GM18498 (cell line): ENCODE results near the gene ATP2B2.
"Not testable (repeated sequence)": the region's sequence is repeated elsewhere in the genome, so short reads cannot be mapped to it uniquely, and the experiment has no call there.

Source experiments
- ATAC-seq: cut with Tn5 transposase; IDR thresholded peaks from one replicate; pipeline ENCODE4 v1.9.1; 2021; ENCODE audit warnings: mild to moderate bottlenecking, moderate library complexity; ENCODE audit not compliant: unreplicated experiment

The ATP2B2 gene

GRCh38 chr3:10310578-10310977, 194.8 kb downstream of the ATP2B2 start:
- ATAC-seq: no peak

GRCh38 chr3:10309736-10310135, 195.7 kb downstream of the ATP2B2 start:
- ATAC-seq: no peak

- no peak for ATAC-seq
These were observed 196.7 kb downstream of the ATP2B2 start for GRCh38 chr3:10308678-10309077.

GRCh38 chr3:10306156-10306555, 199.2 kb downstream of the ATP2B2 start:
- no peak for ATAC-seq

GRCh38 chr3:10305331-10305902, 200.0 kb downstream of the ATP2B2 start:
- ATAC-seq: no peak

- no peak for ATAC-seq
These were observed 200.5 kb downstream of the ATP2B2 start for GRCh38 chr3:10304905-10305304.

- ATAC-seq: no peak
These were observed 201.6 kb downstream of the ATP2B2 start for GRCh38 chr3:10303785-10304184.

GRCh38 chr3:10303105-10303504, 202.3 kb downstream of the ATP2B2 start:
- ATAC-seq: no peak

- peak; percentile 30 for ATAC-seq
These were observed 205.3 kb downstream of the ATP2B2 start for GRCh38 chr3:10300087-10300486.

GRCh38 chr3:10299679-10300078, 205.7 kb downstream of the ATP2B2 start:
- peak; percentile 84 for ATAC-seq

GRCh38 chr3:10299175-10299574, 206.2 kb downstream of the ATP2B2 start:
- no peak for ATAC-seq

GRCh38 chr3:10298064-10298463, 207.3 kb downstream of the ATP2B2 start:
- ATAC-seq: not testable (repeated sequence)

- no peak for ATAC-seq
These were observed 211.3 kb downstream of the ATP2B2 start for GRCh38 chr3:10294030-10294586.

GRCh38 chr3:10292505-10293419, 212.6 kb downstream of the ATP2B2 start, which contains the start of gene GHRL:
Gene GHRL, minus strand, starts transcription at chr3:10292947. Its CDS starts 2,767 bp downstream, at chr3:10290180.
- ATAC-seq: peak; percentile 73

GRCh38 chr3:10291641-10292040, 213.7 kb downstream of the ATP2B2 start:
- no peak for ATAC-seq

- ATAC-seq: no peak
These were observed 214.8 kb downstream of the ATP2B2 start for GRCh38 chr3:10290481-10291176.

GRCh38 chr3:10289787-10290355, 215.5 kb downstream of the ATP2B2 start:
- no peak for ATAC-seq

GRCh38 chr3:10289077-10289476, 216.3 kb downstream of the ATP2B2 start:
- no peak for ATAC-seq

GRCh38 chr3:10288575-10288960, 216.8 kb downstream of the ATP2B2 start:
- no peak for ATAC-seq

GRCh38 chr3:10287936-10288574, 217.3 kb downstream of the ATP2B2 start:
- ATAC-seq: no peak
